BE2C (cell line): Measurements from ENCODE around the gene NDC1. TPM values are rescaled to one million over a fixed set of nuclear protein-coding genes. Genes with fewer than 3 reads are reported as not detected.
"Not testable (repeated sequence)": the region's sequence is repeated elsewhere in the genome, so short reads cannot be mapped to it uniquely, and the experiment has no call there.

Experiments used
- DNase-seq: peaks from one replicate; pipeline ENCODE4 v3.0.0-alpha.2; 2020
- H3K27me3 ChIP-seq: fragments of 250-450 bp; sonication (Bioruptor Pico); 2 replicates; pipeline ENCODE4 v1.5.1; 2020; ENCODE audit warnings: mild to moderate bottlenecking
- H3K36me3 ChIP-seq: fragments of 250-450 bp; sonication (Bioruptor Pico); 2 replicates; pipeline ENCODE4 v1.5.1; 2020; ENCODE audit warnings: mild to moderate bottlenecking
- H3K4me1 ChIP-seq: fragments of 250-450 bp; sonication (Bioruptor Pico); 2 replicates; pipeline ENCODE4 v1.5.1; 2020
- H3K4me3 ChIP-seq: 2 replicates; pipeline ENCODE4 v1.5.1; 2011; ENCODE audit warnings: low read depth, low read length
- H3K9me3 ChIP-seq: fragments of 250-450 bp; sonication (Bioruptor Pico); 2 replicates; pipeline ENCODE4 v1.5.1; 2020
- CTCF ChIP-seq: IDR thresholded peaks from 2 replicates; pipeline ENCODE4 v1.5.1; 2012; ENCODE audit warnings: mild to moderate bottlenecking, low read depth, low read length
- polyA plus RNA-seq: library from polyadenylated mRNA; unstranded; fragments of >200 nt; gene quantifications from one replicate; pipeline ENCODE4 v1.2.1, GENCODE V29; 2012; ENCODE audit warnings: low read depth, missing spikeins; ENCODE audit not compliant: insufficient read length, insufficient read depth

NDC1 gene, protein sequence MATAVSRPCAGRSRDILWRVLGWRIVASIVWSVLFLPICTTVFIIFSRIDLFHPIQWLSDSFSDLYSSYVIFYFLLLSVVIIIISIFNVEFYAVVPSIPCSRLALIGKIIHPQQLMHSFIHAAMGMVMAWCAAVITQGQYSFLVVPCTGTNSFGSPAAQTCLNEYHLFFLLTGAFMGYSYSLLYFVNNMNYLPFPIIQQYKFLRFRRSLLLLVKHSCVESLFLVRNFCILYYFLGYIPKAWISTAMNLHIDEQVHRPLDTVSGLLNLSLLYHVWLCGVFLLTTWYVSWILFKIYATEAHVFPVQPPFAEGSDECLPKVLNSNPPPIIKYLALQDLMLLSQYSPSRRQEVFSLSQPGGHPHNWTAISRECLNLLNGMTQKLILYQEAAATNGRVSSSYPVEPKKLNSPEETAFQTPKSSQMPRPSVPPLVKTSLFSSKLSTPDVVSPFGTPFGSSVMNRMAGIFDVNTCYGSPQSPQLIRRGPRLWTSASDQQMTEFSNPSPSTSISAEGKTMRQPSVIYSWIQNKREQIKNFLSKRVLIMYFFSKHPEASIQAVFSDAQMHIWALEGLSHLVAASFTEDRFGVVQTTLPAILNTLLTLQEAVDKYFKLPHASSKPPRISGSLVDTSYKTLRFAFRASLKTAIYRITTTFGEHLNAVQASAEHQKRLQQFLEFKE
- polyA plus RNA-seq: 11.0 TPM

GRCh38 chr1:53837924-53838653, at the start of gene NDC1:
NDC1 (minus strand) TSS chr1:53838296; CDS start chr1:53838261, 35 bp downstream.
- no peaks in the 10 kb centered on the region for H3K36me3 ChIP-seq
- peak within 1 kb of the TSS; percentile 92 for H3K4me3 ChIP-seq
- no peak for TF ChIP-seq CTCF
- H3K4me1 ChIP-seq: no peaks in the 10 kb centered on the region
- DNase-seq: peak; percentile 89
- H3K9me3 ChIP-seq: no peaks in the 10 kb centered on the region
- H3K27me3 ChIP-seq: no peaks in the 10 kb centered on the region

DNA sequence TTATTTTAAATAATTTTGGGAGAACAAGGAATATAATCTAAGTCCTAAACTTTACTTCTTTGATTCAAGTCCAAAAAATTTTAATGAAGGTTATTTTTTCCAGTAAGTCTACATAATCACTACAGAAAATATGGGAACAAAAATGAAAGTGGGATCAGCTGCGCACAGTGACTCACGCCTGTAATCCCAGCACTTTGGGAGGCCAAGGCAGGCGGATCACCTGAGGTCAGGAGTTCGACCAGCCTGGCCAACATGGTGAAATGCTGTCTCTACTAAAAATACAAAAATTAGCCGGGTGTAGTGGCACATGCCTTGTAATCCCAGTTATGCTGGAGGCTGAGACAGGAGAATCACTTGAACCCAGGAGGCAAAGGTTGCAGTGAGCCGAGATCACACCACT, 45.5 kb upstream of the NDC1 start:
- not testable (repeated sequence) for H3K9me3 ChIP-seq, H3K27me3 ChIP-seq, H3K4me1 ChIP-seq, H3K36me3 ChIP-seq, H3K4me3 ChIP-seq, DNase-seq

GRCh38 chr1:53881853-53882252, 43.8 kb upstream of the NDC1 start:
- not testable (repeated sequence) for DNase-seq, H3K9me3 ChIP-seq, H3K4me1 ChIP-seq, H3K4me3 ChIP-seq, H3K27me3 ChIP-seq, H3K36me3 ChIP-seq

DNA sequence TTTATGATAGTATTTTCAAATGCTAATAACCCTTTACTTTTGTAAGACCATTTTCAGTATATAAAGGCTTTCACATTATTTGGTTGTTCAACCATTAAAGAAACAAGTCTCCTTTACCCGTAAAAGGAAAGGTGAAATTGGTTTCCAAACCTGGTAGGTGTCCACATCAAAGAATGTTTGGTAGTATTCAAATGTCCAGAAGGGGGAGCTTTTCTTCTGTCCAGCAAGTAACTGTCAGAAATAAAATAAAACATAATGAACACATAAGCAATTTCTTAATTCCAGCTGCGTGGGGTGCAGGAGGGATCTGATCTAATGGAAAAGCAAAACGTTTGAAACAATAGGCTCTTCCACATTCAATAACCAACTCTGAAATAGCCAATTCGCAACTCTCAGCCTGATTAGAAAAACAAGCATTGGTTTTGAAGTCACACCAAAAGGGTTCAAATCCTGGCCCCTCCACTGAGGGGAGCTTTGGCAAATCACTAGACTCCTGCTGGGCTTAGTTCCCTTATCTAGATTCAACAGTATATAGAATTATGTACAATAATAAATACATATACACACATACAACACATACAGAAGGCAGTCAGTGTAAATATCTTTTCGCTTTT, 40.5 kb upstream of the NDC1 start:
- H3K4me3 ChIP-seq: no peak overlapping the region
- H3K36me3 ChIP-seq: no peaks in the 10 kb centered on the region
- no peak for DNase-seq
- peak; percentile 51 for TF ChIP-seq CTCF
- H3K4me1 ChIP-seq: no peaks in the 10 kb centered on the region
- no peaks in the 10 kb centered on the region for H3K9me3 ChIP-seq
- no peaks in the 10 kb centered on the region for H3K27me3 ChIP-seq

- not testable (repeated sequence) for H3K4me3 ChIP-seq, H3K36me3 ChIP-seq, H3K4me1 ChIP-seq
Observed at GRCh38 chr1:53875150-53875549, 37.1 kb upstream of the NDC1 start.

DNA sequence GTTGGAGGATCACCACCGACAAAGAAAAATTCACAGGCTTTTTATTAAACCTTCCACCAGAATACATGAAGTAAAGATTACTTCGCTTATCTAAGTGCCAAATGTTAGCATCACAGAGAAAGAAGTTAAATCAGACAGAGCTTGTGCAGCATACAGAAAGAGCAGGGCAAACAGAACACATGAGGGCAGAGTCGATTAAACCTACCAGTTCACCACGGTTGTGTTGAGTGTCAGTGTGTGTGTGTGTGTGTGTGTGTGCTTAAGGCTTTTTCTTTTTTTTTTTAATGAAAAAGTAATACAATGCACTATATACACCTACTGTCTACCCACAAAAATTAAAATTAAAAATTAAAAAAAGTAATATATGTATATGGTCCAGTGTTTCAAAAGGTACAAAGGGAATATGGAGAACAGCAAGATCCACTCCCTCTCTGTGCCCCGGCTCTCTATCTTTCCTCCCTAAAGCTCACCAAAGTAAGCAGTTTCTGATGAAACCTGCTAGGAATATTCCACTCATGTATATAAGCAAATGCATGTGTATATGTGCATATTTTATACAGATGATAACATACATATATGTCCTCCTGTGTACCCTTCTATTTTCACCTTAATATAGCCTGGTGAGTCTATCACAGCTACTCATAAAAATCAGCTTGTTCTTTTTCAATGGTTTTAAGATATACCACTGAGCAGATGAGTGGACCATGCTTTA, 33.8 kb upstream of the NDC1 start:
- Histone ChIP-seq H3K9me3 (no peaks in the 10 kb centered on the region), H3K4me3 (no peak overlapping the region), H3K36me3 (no peaks in the 10 kb centered on the region), H3K27me3 (no peaks in the 10 kb centered on the region), H3K4me1 (no peaks in the 10 kb centered on the region)
- no peak for TF ChIP-seq CTCF
- DNase-seq: no peak

More at GRCh38 chr1:53875150-53875549, 37.1 kb upstream of the NDC1 start:
- DNase-seq, H3K27me3 ChIP-seq, H3K9me3 ChIP-seq: not testable (repeated sequence)

- H3K4me3 ChIP-seq: no peak overlapping the region
- H3K27me3 ChIP-seq: no peaks in the 10 kb centered on the region
- no peaks in the 10 kb centered on the region for H3K36me3 ChIP-seq
- TF ChIP-seq CTCF: no peak
- no peak for DNase-seq
- no peaks in the 10 kb centered on the region for H3K4me1 ChIP-seq
- no peaks in the 10 kb centered on the region for H3K9me3 ChIP-seq
Observed at GRCh38 chr1:53871221-53871620, 33.1 kb upstream of the NDC1 start.
